ENCODE measurements around the gene FAM120A. TPM values are rescaled to one million over a fixed set of nuclear protein-coding genes. Genes with fewer than 3 reads are reported as not detected.

The FAM120A gene
- total and polyA plus RNA-seq, 9 of the 15 experiments (the other 6 are each of a cell fraction or from before 2014, with no cell fraction given): 8.7 to 71.0 (median 42.2) TPM

DNA sequence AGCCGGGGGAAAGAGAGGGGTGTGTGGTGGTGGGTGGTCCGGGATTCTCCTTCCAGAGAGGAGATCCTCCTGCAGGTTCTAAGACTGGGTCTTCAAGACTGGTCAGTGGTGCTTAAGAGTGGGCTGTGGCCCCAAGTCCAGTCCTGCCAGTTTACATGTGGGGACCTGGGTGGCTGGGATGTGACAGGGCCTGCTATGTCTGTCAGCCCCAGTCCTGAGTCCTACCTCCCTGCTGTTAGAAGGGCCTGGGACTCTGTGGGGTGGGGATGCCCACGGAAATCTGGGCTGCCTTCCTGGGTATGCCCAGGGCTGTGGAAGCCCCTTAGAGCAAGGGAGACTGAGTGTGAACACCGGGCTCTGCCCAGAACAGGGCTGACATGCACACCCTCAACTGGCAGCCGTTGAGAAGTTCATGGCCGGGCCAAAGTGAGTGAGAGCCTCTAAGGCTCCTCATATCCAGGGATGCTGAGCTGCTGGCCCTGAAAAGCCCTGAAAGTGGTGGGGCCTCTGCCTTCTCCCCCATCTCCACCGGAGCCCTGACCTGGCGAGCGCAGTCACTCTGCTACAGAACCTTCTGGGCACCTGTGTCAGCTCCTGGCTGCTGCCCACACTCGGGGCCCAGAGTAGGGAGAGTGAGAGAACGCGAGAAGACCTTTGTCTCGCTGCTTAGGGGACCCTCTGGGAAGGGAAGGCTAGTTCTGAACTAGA is 126.6 kb downstream of the FAM120A start (continued):
- TF ChIP-seq, protein P1, sequence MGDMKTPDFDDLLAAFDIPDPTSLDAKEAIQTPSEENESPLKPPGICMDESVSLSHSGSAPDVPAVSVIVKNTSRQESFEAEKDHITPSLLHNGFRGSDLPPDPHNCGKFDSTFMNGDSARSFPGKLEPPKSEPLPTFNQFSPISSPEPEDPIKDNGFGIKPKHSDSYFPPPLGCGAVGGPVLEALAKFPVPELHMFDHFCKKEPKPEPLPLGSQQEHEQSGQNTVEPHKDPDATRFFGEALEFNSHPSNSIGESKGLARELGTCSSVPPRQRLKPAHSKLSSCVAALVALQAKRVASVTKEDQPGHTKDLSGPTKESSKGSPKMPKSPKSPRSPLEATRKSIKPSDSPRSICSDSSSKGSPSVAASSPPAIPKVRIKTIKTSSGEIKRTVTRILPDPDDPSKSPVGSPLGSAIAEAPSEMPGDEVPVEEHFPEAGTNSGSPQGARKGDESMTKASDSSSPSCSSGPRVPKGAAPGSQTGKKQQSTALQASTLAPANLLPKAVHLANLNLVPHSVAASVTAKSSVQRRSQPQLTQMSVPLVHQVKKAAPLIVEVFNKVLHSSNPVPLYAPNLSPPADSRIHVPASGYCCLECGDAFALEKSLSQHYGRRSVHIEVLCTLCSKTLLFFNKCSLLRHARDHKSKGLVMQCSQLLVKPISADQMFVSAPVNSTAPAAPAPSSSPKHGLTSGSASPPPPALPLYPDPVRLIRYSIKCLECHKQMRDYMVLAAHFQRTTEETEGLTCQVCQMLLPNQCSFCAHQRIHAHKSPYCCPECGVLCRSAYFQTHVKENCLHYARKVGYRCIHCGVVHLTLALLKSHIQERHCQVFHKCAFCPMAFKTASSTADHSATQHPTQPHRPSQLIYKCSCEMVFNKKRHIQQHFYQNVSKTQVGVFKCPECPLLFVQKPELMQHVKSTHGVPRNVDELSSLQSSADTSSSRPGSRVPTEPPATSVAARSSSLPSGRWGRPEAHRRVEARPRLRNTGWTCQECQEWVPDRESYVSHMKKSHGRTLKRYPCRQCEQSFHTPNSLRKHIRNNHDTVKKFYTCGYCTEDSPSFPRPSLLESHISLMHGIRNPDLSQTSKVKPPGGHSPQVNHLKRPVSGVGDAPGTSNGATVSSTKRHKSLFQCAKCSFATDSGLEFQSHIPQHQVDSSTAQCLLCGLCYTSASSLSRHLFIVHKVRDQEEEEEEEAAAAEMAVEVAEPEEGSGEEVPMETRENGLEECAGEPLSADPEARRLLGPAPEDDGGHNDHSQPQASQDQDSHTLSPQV (IDR thresholded peaks at IDR 0.05): no peak

DNA sequence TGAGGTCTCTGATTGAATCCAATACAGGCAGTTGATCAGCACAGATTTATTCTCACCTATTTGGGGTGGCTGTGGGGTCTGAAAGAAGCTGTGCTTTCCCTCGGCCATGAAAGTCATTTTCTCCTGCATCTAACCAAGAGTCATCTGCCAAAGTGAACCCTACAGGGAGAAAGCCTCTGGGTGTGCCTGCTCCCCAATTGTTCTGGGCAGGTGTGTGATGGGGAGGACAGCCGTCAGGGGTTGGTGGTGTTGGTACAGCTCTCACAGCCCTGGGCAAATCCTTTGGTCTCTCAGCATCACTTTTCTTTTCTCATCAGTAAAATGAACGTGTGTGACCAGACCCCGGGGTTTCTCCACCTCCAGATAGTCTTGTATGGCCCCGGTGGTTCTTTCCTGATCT is 127.4 kb downstream of the FAM120A start:
- no peak overlapping the region for H3K4me3 ChIP-seq
- no peak for DNase-seq (ENCODE audit: extremely low read depth in 1 of 4, low spot score in 3 of 4)
- H3K9me1 ChIP-seq (ENCODE audit: control insufficient read depth, insufficient read depth, low read length): no peaks in the 10 kb centered on the region
- H3K27ac ChIP-seq (ENCODE audit: extremely low read depth, low read depth, low read length): no peak overlapping the region
- no peaks in the 10 kb centered on the region for H3K36me3 ChIP-seq (ENCODE audit: control insufficient read depth, insufficient read depth, low read length)
- in situ Hi-C loops (cut with MboI): no loop called here
- H3K27me3 ChIP-seq (ENCODE audit: control insufficient read depth in 2 of 2, insufficient read depth in 2 of 2, low read length in 2 of 2): no peaks in the 10 kb centered on the region
- no peaks in the 10 kb centered on the region for H3K9me3 ChIP-seq (replicated peaks; ENCODE audit: control insufficient read depth, insufficient read depth, low read depth, low read length)
- WGBS (ENCODE audit: insufficient coverage, low coverage, missing lambda C conversion rate): 59% methylated on average over 5 of the region's 5 CpGs
- intact Hi-C loops (cut with micrococcal nuclease): loop anchor here (10.0 kb wide), 1 partner anchor 86 kb away; no protein-coding TSS in a partner anchor
- ChIA-PET CTCF (ENCODE audit: low intra/inter-chr PET ratio) (interaction anchor here (0.6 kb wide), 1 partner anchor 13 kb away, joined by 3 read pairs; no protein-coding TSS in a partner anchor), POLR2A (interaction anchor here (0.7 to 1.2 kb wide), 3 partner anchors 9 to 90 kb away, joined by 3 to 5 read pairs (median 4); no protein-coding TSS in a partner anchor)
- no peak for FAIRE-seq
- TF ChIP-seq TCF3 (CRISPR knock-in tag; IDR thresholded peaks at IDR 0.05) (no peak), LARP7 (IDR thresholded peaks at IDR 0.05) (no peak)
- TF ChIP-seq, protein P2, sequence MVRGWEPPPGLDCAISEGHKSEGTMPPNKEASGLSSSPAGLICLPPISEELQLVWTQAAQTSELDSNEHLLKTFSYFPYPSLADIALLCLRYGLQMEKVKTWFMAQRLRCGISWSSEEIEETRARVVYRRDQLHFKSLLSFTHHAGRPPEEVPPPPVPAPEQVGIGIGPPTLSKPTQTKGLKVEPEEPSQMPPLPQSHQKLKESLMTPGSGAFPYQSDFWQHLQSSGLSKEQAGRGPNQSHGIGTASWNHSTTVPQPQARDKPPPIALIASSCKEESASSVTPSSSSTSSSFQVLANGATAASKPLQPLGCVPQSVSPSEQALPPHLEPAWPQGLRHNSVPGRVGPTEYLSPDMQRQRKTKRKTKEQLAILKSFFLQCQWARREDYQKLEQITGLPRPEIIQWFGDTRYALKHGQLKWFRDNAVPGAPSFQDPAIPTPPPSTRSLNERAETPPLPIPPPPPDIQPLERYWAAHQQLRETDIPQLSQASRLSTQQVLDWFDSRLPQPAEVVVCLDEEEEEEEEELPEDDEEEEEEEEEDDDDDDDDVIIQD (CRISPR knock-in tag; IDR thresholded peaks at IDR 0.05): no peak
- TF ChIP-seq, protein P3, sequence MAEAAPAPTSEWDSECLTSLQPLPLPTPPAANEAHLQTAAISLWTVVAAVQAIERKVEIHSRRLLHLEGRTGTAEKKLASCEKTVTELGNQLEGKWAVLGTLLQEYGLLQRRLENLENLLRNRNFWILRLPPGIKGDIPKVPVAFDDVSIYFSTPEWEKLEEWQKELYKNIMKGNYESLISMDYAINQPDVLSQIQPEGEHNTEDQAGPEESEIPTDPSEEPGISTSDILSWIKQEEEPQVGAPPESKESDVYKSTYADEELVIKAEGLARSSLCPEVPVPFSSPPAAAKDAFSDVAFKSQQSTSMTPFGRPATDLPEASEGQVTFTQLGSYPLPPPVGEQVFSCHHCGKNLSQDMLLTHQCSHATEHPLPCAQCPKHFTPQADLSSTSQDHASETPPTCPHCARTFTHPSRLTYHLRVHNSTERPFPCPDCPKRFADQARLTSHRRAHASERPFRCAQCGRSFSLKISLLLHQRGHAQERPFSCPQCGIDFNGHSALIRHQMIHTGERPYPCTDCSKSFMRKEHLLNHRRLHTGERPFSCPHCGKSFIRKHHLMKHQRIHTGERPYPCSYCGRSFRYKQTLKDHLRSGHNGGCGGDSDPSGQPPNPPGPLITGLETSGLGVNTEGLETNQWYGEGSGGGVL (CRISPR knock-in tag; IDR thresholded peaks at IDR 0.05): no peak
- H3K9ac ChIP-seq (ENCODE audit: insufficient read depth in 1 of 2, low read depth in 2 of 2, low read length in 2 of 2): no peak overlapping the region
- H3K4me2 ChIP-seq (ENCODE audit: insufficient read depth, low read length): no peak overlapping the region
- no peak for ATAC-seq
- peaks cover 9% of the 10 kb centered on the region for H4K20me1 ChIP-seq (replicated peaks; ENCODE audit: control insufficient read depth, insufficient read depth, low read length)
- H3K4me1 ChIP-seq (replicated peaks in 1 of 2; ENCODE audit: control insufficient read depth in 2 of 2, insufficient read depth in 2 of 2, low read length in 2 of 2): peaks cover 21 to 47% of the 10 kb centered on the region in 2 experiments
- no peak overlapping the region for H2AFZ ChIP-seq (ENCODE audit: low read depth, low read length)
- peaks cover 44% of the 10 kb centered on the region for H3K79me2 ChIP-seq (ENCODE audit: control insufficient read depth, insufficient read depth, low read length)
- BruUV-seq (replicated peaks): no TSS peak
